ENCODE results near the gene CDH5. TPM values are rescaled to one million over a fixed set of nuclear protein-coding genes. Genes with fewer than 3 reads are reported as not detected.

Gene CDH5
- total and polyA plus RNA-seq, 2 donors (not counting 3 experiments of a cell fraction or from before 2014, with no cell fraction given), result 765 to 815 TPM

DNA sequence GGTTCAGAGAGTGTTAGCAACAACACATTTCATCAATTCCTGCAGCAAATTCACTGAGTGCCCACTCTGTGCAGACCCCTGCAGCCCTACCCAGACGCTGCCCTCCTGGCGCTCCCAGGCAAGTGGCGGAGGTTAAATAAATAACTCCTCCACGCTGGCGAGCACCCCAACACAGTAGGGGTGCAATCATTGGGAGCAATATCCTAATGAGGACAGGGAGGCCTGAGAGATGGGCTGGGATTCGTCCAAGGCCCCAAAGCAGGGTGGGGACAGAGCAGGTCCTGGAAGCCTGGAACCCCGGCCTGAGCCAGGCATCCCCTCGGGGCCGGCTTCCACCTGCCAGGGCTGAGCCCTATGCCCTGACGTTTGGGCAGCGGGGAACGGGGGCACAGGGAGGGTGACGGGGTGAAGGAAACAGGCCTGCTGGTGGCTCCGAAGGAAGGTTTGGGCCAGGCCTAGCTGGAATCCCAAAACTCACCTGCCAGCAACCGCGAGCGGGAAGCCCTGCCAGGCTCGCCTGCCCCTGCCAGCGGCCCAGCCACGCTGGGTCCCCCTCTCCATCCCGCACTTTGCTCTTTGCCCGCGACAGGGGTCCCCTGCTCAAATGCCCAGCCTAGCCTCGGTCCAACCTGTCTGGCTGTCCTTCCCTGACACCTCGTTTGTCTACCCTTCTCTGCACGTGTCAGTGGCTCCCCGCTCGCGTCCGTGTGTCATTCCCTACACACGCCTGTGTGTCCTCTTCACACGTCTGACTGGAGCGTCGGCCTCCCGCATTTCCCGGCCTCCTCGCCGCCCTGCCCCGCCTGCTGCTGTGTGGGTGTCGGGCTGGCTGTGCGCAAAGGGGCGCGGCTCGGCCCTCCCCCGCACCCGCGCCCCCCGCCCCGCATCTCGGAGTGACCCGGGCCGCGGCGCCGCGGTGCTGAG is 59.9 kb downstream of the CDH5 start:
- Histone ChIP-seq H2AFZ (ENCODE audit: low read depth, low read length) (peak overlapping the region; percentile 6), H3K9ac (replicated peaks; ENCODE audit: extremely low read depth, insufficient read depth, low read length) (no peak overlapping the region), H3K4me2 (ENCODE audit: insufficient read depth, low read length) (no peak overlapping the region), H3K4me3 (replicated peaks in 1 of 3; ENCODE audit: insufficient read depth in 1 of 3, low read depth in 1 of 3, low read length in 3 of 3) (peak overlapping the region in 1 of 3 experiments; percentile 18), H3K27me3 (ENCODE audit: control insufficient read depth in 2 of 2, insufficient read depth in 2 of 2, low read length in 2 of 2) (peaks cover 58 to 64% of the 10 kb centered on the region in 2 experiments), H3K9me1 (replicated peaks; ENCODE audit: control insufficient read depth, extremely low read depth, insufficient read depth, low read length) (no peaks in the 10 kb centered on the region), H3K79me2 (ENCODE audit: control insufficient read depth, insufficient read depth, low read length) (no peaks in the 10 kb centered on the region), H4K20me1 (replicated peaks; ENCODE audit: control insufficient read depth, extremely low read depth, insufficient read depth, low read length) (no peaks in the 10 kb centered on the region), H3K4me1 (ENCODE audit: control insufficient read depth, extremely low read depth, insufficient read depth, low read length) (peaks cover 2% of the 10 kb centered on the region), H3K27ac (ENCODE audit: insufficient read depth, low read depth, low read length) (no peak overlapping the region), H3K36me3 (ENCODE audit: control insufficient read depth in 2 of 2, extremely low read depth in 1 of 2, insufficient read depth in 2 of 2, low read length in 2 of 2) (no peaks in the 10 kb centered on the region), H3K9me3 (replicated peaks; ENCODE audit: control insufficient read depth, insufficient read depth, low read length) (no peaks in the 10 kb centered on the region)
- FAIRE-seq, result no peak
- DNase-seq (ENCODE audit: low read depth, low spot score), result no peak
- ChIA-PET POLR2A (no interaction called here), CTCF (interaction anchor here (0.9 kb wide), 1 partner anchor 89 kb away, joined by 4 read pairs; no protein-coding TSS in a partner anchor)
- no peak for TF ChIP-seq FOS (IDR thresholded peaks at IDR 0.05; ENCODE audit: borderline replicate concordance, insufficient read depth, low read length)
- no peak for TF ChIP-seq JUN (IDR thresholded peaks at IDR 0.05; ENCODE audit: borderline replicate concordance, insufficient read depth, insufficient read length, low read depth)
- TF ChIP-seq EZH2 (IDR thresholded peaks at IDR 0.05; ENCODE audit: borderline replicate concordance, low read depth, low read length, severe bottlenecking), result peak; percentile 90
- TF ChIP-seq GATA2 (IDR thresholded peaks at IDR 0.05; ENCODE audit: insufficient read depth, insufficient read length, low read depth, low read length), result no peak
- dilution Hi-C loops (cut with MboI; ENCODE audit: extremely low pct_ligation_motif_present, low sequenced_read_pairs) (no loop called here), intact Hi-C loops (cut with micrococcal nuclease) (loop anchor here (5.0 kb wide), 1 partner anchor 51 kb away; no protein-coding TSS in a partner anchor)
- BruUV-seq (replicated peaks), result no TSS peak

Data from endothelial cell of umbilical vein (primary cell).